Mononuclear cell (primary cell): ENCODE results near the gene TCAP. TPM values are rescaled to one million over a fixed set of nuclear protein-coding genes. Genes with fewer than 3 reads are reported as not detected.

Source experiments
- H3K27me3 ChIP-seq: 2 replicates; pipeline ENCODE4 v1.6.0; 2011; ENCODE audit warnings: low read length, control low read depth; ENCODE audit not compliant: insufficient read depth
- H3K4me1 ChIP-seq: 2 replicates; pipeline ENCODE4 v1.5.1; 2011; ENCODE audit warnings: mild to moderate bottlenecking, low read length, control low read depth; ENCODE audit not compliant: insufficient read depth
- H3K4me3 ChIP-seq: 2 replicates; pipeline ENCODE4 v1.5.1; 2011; ENCODE audit warnings: mild to moderate bottlenecking, low read length, moderate library complexity
- H3K9me3 ChIP-seq: 2 replicates; pipeline ENCODE4 v1.5.1; 2011; ENCODE audit warnings: low read depth, mild to moderate bottlenecking, control low read depth, low read length
- total RNA-seq: library from RNA; depleted of rRNA; stranded (reverse); fragments of >200 nt; gene quantifications from one replicate; pipeline ENCODE4 v1.2.3, GENCODE V29; 2012

TCAP gene
- total RNA-seq, 1 donor = 1.0 TPM

- no peaks in the 10 kb centered on the region for H3K9me3 ChIP-seq
- no peak overlapping the region for H3K4me3 ChIP-seq
- H3K4me1 ChIP-seq = peaks cover 6% of the 10 kb centered on the region
- H3K27me3 ChIP-seq = no peaks in the 10 kb centered on the region
Observed at GRCh38 chr17:39652587-39653315, 12.4 kb upstream of the TCAP start.

- Histone ChIP-seq H3K4me1 (peaks cover 7% of the 10 kb centered on the region), H3K9me3 (no peaks in the 10 kb centered on the region), H3K4me3 (no peak overlapping the region), H3K27me3 (no peaks in the 10 kb centered on the region)
Observed at GRCh38 chr17:39653316-39653661, 11.9 kb upstream of the TCAP start.

- no peaks in the 10 kb centered on the region for H3K9me3 ChIP-seq
- no peaks in the 10 kb centered on the region for H3K27me3 ChIP-seq
- H3K4me1 ChIP-seq = peaks cover 12% of the 10 kb centered on the region
- H3K4me3 ChIP-seq = no peak overlapping the region
Observed at GRCh38 chr17:39653662-39654331, 11.4 kb upstream of the TCAP start.

- Histone ChIP-seq H3K9me3 (no peaks in the 10 kb centered on the region), H3K4me1 (peaks cover 24% of the 10 kb centered on the region), H3K4me3 (no peak overlapping the region), H3K27me3 (no peaks in the 10 kb centered on the region)
Observed at GRCh38 chr17:39655105-39655504, 10.0 kb upstream of the TCAP start.

- Histone ChIP-seq H3K9me3 (no peaks in the 10 kb centered on the region), H3K4me3 (no peak overlapping the region), H3K4me1 (peaks cover 27% of the 10 kb centered on the region), H3K27me3 (no peaks in the 10 kb centered on the region)
Observed at GRCh38 chr17:39658346-39658745, 6.8 kb upstream of the TCAP start.

- Histone ChIP-seq H3K4me3 (no peak overlapping the region), H3K4me1 (peaks cover 24% of the 10 kb centered on the region), H3K27me3 (no peaks in the 10 kb centered on the region)
Observed at GRCh38 chr17:39658760-39659159, 6.4 kb upstream of the TCAP start.

GRCh38 chr17:39659279-39660010 lies 5.7 kb upstream of the TCAP start:
- Histone ChIP-seq H3K4me3 (no peak overlapping the region), H3K9me3 (no peaks in the 10 kb centered on the region), H3K4me1 (peaks cover 21% of the 10 kb centered on the region), H3K27me3 (no peaks in the 10 kb centered on the region)

More at GRCh38 chr17:39658760-39659159, 6.4 kb upstream of the TCAP start:
- H3K9me3 ChIP-seq = no peaks in the 10 kb centered on the region

- no peaks in the 10 kb centered on the region for H3K9me3 ChIP-seq
- no peak overlapping the region for H3K4me3 ChIP-seq
- H3K4me1 ChIP-seq = peaks cover 21% of the 10 kb centered on the region
- no peaks in the 10 kb centered on the region for H3K27me3 ChIP-seq
Observed at GRCh38 chr17:39660011-39660360, 5.2 kb upstream of the TCAP start.

GRCh38 chr17:39660397-39661385 lies 4.5 kb upstream of the TCAP start:
- Histone ChIP-seq H3K4me3 (no peak overlapping the region), H3K4me1 (peaks cover 21% of the 10 kb centered on the region), H3K9me3 (no peaks in the 10 kb centered on the region), H3K27me3 (no peaks in the 10 kb centered on the region)

GRCh38 chr17:39661744-39662541 lies 3.2 kb upstream of the TCAP start:
- H3K4me1 ChIP-seq = peaks cover 23% of the 10 kb centered on the region

GRCh38 chr17:39662551-39663339 lies 2.4 kb upstream of the TCAP start:
- H3K4me3 ChIP-seq = no peak overlapping the region
- H3K4me1 ChIP-seq = peaks cover 30% of the 10 kb centered on the region

More at GRCh38 chr17:39661744-39662541, 3.2 kb upstream of the TCAP start:
- Histone ChIP-seq H3K4me3 (no peak overlapping the region), H3K27me3 (peaks cover 7% of the 10 kb centered on the region), H3K9me3 (no peaks in the 10 kb centered on the region)

GRCh38 chr17:39663340-39663687 lies 1.8 kb upstream of the TCAP start:
- Histone ChIP-seq H3K9me3 (no peaks in the 10 kb centered on the region), H3K27me3 (peaks cover 13% of the 10 kb centered on the region), H3K4me1 (peaks cover 32% of the 10 kb centered on the region), H3K4me3 (no peak overlapping the region)

More at GRCh38 chr17:39662551-39663339, 2.4 kb upstream of the TCAP start:
- Histone ChIP-seq H3K9me3 (no peaks in the 10 kb centered on the region), H3K27me3 (peaks cover 13% of the 10 kb centered on the region)
